ENCODE measurements around the gene ANO7. TPM values are rescaled to one million over a fixed set of nuclear protein-coding genes. Genes with fewer than 3 reads are reported as not detected.
A peak's percentile ranks its signal among the peaks of the same experiment; 100 is the strongest.

ANO7 gene
- total and polyA plus RNA-seq, 2 of the 13 experiments (the other 11 are each of a cell fraction or from before 2014, with no cell fraction given) = 4.1 to 4.9 TPM

DNA sequence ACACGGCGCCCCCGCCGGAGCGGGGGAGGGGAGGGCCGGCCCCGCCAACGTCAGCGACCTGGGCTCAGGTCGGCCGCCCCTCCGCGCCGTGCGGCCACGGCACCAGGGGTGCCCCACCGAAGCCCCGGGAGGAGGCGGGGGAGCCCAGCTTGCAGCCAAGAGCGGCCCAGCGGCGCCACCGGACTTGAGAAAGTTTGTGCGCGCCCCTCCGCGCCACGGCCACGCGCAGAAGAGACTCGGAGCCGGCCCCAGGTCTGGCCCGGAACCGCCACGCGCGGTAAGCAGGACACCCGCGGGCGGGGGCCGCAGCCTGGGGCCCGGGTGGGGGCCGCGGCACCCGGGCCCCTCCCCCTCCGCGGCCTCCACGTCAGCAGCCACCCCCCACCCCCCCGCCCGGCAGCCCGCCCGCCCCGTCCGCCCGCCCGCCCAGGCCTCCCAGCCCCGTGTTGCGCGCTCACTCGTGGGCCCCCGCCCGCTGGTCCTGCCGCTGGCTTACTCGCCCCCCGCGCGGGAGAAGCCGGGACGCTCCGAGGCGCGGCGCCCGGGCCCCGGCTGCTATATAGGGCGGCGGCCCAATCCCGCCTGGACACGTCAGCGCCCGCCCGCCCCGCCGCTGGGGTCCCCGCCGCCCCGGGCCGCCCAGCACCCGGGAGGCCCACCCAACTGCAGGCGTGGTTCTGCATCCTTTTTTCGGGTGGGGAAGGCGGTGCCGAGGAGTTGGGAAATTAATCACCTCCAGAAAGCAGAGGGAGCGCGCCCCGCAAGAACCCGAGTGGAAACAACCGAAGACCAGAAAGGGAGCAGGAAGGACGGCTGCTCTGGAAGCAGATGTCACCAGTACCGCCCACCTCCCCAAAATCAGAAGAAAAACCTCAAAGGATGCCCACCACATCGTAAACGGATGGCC, 84.1 kb downstream of the ANO7 start (continued):
- TF ChIP-seq ZNF281 (CRISPR knock-in tag; IDR thresholded peaks at IDR 0.05; ENCODE audit: borderline replicate concordance) (no peak), ZNF432 (CRISPR knock-in tag; IDR thresholded peaks at IDR 0.05; ENCODE audit: borderline replicate concordance) (no peak), CAMTA2 (CRISPR knock-in tag; IDR thresholded peaks at IDR 0.05; ENCODE audit: borderline replicate concordance) (no peak), ZBTB14 (CRISPR knock-in tag; IDR thresholded peaks at IDR 0.05) (peak; percentile 12; the same call in 1 of the 2 replicates), TAF15 (IDR thresholded peaks at IDR 0.05; ENCODE audit: low read depth, low read length, poor library complexity, severe bottlenecking) (no peak)
- TF ChIP-seq, protein P1, sequence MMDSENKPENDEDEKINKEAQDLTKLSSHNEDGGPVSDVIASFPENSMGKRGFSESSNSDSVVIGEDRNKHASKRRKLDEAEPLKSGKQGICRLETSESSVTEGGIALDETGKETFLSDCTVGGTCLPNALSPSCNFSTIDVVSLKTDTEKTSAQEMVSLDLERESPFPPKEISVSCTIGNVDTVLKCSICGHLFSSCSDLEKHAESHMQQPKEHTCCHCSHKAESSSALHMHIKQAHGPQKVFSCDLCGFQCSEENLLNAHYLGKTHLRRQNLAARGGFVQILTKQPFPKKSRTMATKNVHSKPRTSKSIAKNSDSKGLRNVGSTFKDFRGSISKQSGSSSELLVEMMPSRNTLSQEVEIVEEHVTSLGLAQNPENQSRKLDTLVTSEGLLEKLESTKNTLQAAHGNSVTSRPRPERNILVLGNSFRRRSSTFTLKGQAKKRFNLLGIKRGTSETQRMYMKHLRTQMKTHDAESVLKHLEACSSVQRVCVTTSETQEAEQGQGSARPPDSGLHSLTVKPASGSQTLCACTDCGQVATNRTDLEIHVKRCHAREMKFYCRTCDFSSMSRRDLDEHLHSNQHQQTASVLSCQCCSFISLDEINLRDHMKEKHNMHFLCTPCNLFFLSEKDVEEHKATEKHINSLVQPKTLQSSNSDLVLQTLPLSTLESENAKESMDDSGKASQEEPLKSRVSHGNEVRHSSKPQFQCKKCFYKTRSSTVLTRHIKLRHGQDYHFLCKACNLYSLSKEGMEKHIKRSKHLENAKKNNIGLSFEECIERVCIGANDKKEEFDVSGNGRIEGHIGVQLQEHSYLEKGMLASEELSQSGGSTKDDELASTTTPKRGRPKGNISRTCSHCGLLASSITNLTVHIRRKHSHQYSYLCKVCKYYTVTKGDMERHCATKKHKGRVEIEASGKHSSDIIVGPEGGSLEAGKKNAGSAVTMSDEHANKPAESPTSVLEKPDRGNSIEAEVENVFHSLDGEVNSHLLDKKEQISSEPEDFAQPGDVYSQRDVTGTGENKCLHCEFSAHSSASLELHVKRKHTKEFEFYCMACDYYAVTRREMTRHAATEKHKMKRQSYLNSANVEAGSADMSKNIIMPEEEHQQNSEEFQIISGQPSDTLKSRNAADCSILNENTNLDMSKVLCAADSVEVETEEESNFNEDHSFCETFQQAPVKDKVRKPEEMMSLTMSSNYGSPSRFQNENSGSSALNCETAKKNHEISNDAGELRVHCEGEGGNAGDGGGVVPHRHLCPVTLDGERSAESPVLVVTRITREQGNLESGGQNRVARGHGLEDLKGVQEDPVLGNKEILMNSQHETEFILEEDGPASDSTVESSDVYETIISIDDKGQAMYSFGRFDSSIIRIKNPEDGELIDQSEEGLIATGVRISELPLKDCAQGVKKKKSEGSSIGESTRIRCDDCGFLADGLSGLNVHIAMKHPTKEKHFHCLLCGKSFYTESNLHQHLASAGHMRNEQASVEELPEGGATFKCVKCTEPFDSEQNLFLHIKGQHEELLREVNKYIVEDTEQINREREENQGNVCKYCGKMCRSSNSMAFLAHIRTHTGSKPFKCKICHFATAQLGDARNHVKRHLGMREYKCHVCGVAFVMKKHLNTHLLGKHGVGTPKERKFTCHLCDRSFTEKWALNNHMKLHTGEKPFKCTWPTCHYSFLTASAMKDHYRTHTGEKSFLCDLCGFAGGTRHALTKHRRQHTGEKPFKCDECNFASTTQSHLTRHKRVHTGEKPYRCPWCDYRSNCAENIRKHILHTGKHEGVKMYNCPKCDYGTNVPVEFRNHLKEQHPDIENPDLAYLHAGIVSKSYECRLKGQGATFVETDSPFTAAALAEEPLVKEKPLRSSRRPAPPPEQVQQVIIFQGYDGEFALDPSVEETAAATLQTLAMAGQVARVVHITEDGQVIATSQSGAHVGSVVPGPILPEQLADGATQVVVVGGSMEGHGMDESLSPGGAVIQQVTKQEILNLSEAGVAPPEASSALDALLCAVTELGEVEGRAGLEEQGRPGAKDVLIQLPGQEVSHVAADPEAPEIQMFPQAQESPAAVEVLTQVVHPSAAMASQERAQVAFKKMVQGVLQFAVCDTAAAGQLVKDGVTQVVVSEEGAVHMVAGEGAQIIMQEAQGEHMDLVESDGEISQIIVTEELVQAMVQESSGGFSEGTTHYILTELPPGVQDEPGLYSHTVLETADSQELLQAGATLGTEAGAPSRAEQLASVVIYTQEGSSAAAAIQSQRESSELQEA (CRISPR knock-in tag; IDR thresholded peaks at IDR 0.05; ENCODE audit: not compliant biosample characterization) = peak; percentile 19
- TF ChIP-seq, protein P2, sequence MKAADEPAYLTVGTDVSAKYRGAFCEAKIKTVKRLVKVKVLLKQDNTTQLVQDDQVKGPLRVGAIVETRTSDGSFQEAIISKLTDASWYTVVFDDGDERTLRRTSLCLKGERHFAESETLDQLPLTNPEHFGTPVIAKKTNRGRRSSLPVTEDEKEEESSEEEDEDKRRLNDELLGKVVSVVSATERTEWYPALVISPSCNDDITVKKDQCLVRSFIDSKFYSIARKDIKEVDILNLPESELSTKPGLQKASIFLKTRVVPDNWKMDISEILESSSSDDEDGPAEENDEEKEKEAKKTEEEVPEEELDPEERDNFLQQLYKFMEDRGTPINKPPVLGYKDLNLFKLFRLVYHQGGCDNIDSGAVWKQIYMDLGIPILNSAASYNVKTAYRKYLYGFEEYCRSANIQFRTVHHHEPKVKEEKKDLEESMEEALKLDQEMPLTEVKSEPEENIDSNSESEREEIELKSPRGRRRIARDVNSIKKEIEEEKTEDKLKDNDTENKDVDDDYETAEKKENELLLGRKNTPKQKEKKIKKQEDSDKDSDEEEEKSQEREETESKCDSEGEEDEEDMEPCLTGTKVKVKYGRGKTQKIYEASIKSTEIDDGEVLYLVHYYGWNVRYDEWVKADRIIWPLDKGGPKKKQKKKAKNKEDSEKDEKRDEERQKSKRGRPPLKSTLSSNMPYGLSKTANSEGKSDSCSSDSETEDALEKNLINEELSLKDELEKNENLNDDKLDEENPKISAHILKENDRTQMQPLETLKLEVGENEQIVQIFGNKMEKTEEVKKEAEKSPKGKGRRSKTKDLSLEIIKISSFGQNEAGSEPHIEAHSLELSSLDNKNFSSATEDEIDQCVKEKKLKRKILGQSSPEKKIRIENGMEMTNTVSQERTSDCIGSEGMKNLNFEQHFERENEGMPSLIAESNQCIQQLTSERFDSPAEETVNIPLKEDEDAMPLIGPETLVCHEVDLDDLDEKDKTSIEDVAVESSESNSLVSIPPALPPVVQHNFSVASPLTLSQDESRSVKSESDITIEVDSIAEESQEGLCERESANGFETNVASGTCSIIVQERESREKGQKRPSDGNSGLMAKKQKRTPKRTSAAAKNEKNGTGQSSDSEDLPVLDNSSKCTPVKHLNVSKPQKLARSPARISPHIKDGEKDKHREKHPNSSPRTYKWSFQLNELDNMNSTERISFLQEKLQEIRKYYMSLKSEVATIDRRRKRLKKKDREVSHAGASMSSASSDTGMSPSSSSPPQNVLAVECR (CRISPR knock-in tag; IDR thresholded peaks at IDR 0.05; ENCODE audit: borderline replicate concordance) = peak; percentile 73; the same call in 1 of the 2 replicates
